Measurements from ENCODE around the gene BACH2. TPM values are rescaled to one million over a fixed set of nuclear protein-coding genes. Genes with fewer than 3 reads are reported as not detected.

Gene BACH2
- total and polyA plus RNA-seq, 4 donors: 11.0 to 16.7 (median 12.9) TPM

- Histone ChIP-seq H3K27ac (ENCODE audit: low read depth, low read length) (no peak overlapping the region), H3K4me1 (ENCODE audit: control insufficient read depth, insufficient read depth, low read length) (no peaks in the 10 kb centered on the region), H3K36me3 (ENCODE audit: control insufficient read depth, insufficient read depth, low read length) (no peaks in the 10 kb centered on the region), H3K27me3 (ENCODE audit: control insufficient read depth, insufficient read depth, low read length) (no peaks in the 10 kb centered on the region), H3K9me3 (ENCODE audit: control insufficient read depth, insufficient read depth, low read length) (no peaks in the 10 kb centered on the region), H3K4me3 (ENCODE audit: low read depth, low read length) (no peak overlapping the region)
- DNase-seq (ENCODE audit: low read depth in 4 of 6, low spot score in 6 of 6): no peak
- WGBS (ENCODE audit: insufficient coverage): 86% methylated on average over 1 of the region's 6 CpGs
Measured at GRCh38 chr6:89959883-89960282, 336.8 kb downstream of the BACH2 start.

DNA sequence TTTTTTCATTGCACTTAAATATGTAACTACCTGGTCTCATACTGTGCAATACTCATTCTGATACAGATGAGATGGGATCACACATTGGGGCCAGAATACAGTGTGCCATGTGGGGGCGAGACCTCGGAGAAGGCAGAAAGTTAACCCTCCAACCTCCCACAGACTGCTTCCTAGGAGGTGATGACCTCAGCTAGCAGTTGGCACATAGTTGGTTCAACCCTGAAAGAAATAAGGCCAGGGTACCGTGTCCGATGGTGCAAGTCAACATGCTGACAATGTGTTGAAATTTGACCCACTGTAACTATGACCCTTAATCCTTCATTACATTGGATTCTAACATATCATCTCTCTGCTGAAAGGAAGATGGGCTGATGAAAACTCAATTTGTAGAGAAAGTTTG is 340.5 kb downstream of the BACH2 start:
- Histone ChIP-seq H3K4me1 (ENCODE audit: control insufficient read depth, insufficient read depth, low read length) (peaks cover 6% of the 10 kb centered on the region), H3K27me3 (ENCODE audit: control insufficient read depth, insufficient read depth, low read length) (no peaks in the 10 kb centered on the region), H3K4me3 (ENCODE audit: low read depth, low read length) (no peak overlapping the region), H3K27ac (ENCODE audit: low read depth, low read length) (no peak overlapping the region), H3K36me3 (ENCODE audit: control insufficient read depth, insufficient read depth, low read length) (peaks cover 4% of the 10 kb centered on the region), H3K9me3 (ENCODE audit: control insufficient read depth, insufficient read depth, low read length) (no peaks in the 10 kb centered on the region)
- 100% methylated on average over 2 of the region's 4 CpGs for WGBS (ENCODE audit: insufficient coverage)
- no peak for DNase-seq (ENCODE audit: low read depth in 4 of 6, low spot score in 6 of 6)

- no peak for DNase-seq (ENCODE audit: low read depth in 4 of 6, low spot score in 6 of 6)
- 97% methylated on average over 5 of the region's 5 CpGs for WGBS (ENCODE audit: insufficient coverage)
- Histone ChIP-seq H3K36me3 (ENCODE audit: control insufficient read depth, insufficient read depth, low read length) (peaks cover 12% of the 10 kb centered on the region), H3K27ac (ENCODE audit: low read depth, low read length) (no peak overlapping the region), H3K4me1 (ENCODE audit: control insufficient read depth, insufficient read depth, low read length) (peaks cover 15% of the 10 kb centered on the region), H3K4me3 (ENCODE audit: low read depth, low read length) (no peak overlapping the region), H3K27me3 (ENCODE audit: control insufficient read depth, insufficient read depth, low read length) (no peaks in the 10 kb centered on the region), H3K9me3 (ENCODE audit: control insufficient read depth, insufficient read depth, low read length) (no peaks in the 10 kb centered on the region)
Measured at GRCh38 chr6:89955364-89955763, 341.3 kb downstream of the BACH2 start.

- WGBS (ENCODE audit: insufficient coverage): no CpG with 5 or more reads among the region's 1 CpG
Measured at GRCh38 chr6:89954721-89955148, 341.9 kb downstream of the BACH2 start.

DNA sequence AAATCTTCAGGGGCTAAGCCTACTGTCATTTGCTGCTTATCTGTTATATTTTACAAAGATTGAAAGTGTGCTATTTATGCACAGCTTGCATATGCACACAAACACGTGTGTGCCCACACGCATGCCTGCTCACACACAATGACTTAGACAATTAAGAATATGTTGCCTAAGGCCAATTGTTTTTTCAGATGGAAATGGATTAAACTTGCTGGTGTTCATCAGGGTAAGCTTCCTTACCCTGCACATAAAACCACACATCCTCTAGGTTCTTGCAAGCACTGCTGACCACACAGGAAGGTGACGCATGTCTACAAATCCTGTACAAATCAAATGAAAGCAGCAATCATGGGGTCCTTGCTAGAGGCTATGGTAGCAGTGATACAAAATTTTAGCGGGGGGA is 344.0 kb downstream of the BACH2 start:
- Histone ChIP-seq H3K36me3 (ENCODE audit: control insufficient read depth, insufficient read depth, low read length) (peaks cover 15% of the 10 kb centered on the region), H3K9me3 (ENCODE audit: control insufficient read depth, insufficient read depth, low read length) (no peaks in the 10 kb centered on the region), H3K4me1 (ENCODE audit: control insufficient read depth, insufficient read depth, low read length) (peaks cover 23% of the 10 kb centered on the region), H3K27me3 (ENCODE audit: control insufficient read depth, insufficient read depth, low read length) (no peaks in the 10 kb centered on the region), H3K4me3 (ENCODE audit: low read depth, low read length) (no peak overlapping the region), H3K27ac (ENCODE audit: low read depth, low read length) (no peak overlapping the region)
- WGBS (ENCODE audit: insufficient coverage): 76% methylated on average over 2 of the region's 4 CpGs
- peak in 1 of 6 donors; percentile 69 for DNase-seq (ENCODE audit: low read depth in 4 of 6, low spot score in 6 of 6)

More at GRCh38 chr6:89954721-89955148, 341.9 kb downstream of the BACH2 start:
- no peaks in the 10 kb centered on the region for H3K9me3 ChIP-seq (ENCODE audit: control insufficient read depth, insufficient read depth, low read length)
- H3K4me1 ChIP-seq (ENCODE audit: control insufficient read depth, insufficient read depth, low read length): peaks cover 15% of the 10 kb centered on the region
- no peak overlapping the region for H3K4me3 ChIP-seq (ENCODE audit: low read depth, low read length)
- no peak for DNase-seq (ENCODE audit: low read depth in 4 of 6, low spot score in 6 of 6)
- H3K27ac ChIP-seq (ENCODE audit: low read depth, low read length): no peak overlapping the region
- no peaks in the 10 kb centered on the region for H3K27me3 ChIP-seq (ENCODE audit: control insufficient read depth, insufficient read depth, low read length)
- H3K36me3 ChIP-seq (ENCODE audit: control insufficient read depth, insufficient read depth, low read length): peaks cover 15% of the 10 kb centered on the region

DNA sequence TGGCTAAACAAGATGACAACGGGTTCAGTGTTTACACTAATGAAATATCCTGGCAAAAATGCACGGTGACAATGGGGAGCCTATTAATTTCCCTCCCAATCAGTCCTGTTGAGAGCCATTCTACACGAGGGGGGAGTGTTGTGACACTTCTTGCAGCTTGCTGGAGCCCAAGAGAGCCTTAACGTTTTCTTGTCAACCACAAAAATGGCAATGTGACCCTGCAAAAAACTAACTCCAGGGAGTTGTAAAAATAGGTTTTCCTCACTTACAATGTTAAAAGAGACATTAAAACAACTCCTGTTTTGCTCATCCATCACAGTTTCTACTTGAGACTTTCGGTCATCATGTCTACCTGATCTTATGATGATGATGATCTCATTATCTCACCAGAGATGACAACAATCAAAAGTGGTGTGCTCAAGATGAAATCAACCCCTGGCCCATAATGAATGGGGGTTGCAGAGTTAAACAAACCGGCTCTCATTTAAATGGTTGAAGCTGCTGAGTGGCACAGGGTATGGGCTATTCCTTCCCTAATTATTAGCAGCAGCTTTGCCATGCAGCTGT is 344.5 kb downstream of the BACH2 start:
- Histone ChIP-seq H3K27me3 (ENCODE audit: control insufficient read depth, insufficient read depth, low read length) (no peaks in the 10 kb centered on the region), H3K27ac (ENCODE audit: low read depth, low read length) (no peak overlapping the region), H3K4me1 (ENCODE audit: control insufficient read depth, insufficient read depth, low read length) (peaks cover 23% of the 10 kb centered on the region), H3K9me3 (ENCODE audit: control insufficient read depth, insufficient read depth, low read length) (no peaks in the 10 kb centered on the region), H3K4me3 (ENCODE audit: low read depth, low read length) (no peak overlapping the region), H3K36me3 (ENCODE audit: control insufficient read depth, insufficient read depth, low read length) (peaks cover 15% of the 10 kb centered on the region)
- peak in 1 of 6 donors; percentile 81 for DNase-seq (ENCODE audit: low read depth in 4 of 6, low spot score in 6 of 6)
- WGBS (ENCODE audit: insufficient coverage): 21% methylated on average over 2 of the region's 6 CpGs

DNA sequence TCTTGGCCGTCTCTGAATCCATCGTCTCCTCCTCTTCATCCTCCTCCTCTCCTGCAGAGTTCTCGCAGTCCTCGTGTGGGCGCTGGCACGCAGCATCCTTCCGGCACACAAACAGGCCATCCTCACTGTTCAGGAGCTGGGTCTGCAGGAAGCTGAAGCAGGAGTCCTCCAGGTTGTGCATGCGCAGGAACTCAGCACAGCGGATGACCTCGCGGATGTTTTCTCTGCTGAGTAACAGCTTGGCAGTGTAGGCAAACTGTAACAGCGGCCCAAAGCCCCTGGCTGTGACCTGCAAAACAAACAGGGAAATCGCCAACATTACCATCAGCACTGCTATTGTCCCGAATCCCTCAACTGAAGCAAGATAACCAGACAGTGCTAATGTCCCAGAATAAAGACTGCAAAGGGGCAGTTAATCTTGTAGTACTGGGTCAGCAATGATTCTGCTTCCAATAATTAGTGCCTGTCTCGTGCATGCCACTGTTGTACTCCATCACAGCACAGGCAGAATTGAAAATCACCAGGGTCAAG is 345.0 kb downstream of the BACH2 start:
- Histone ChIP-seq H3K27me3 (ENCODE audit: control insufficient read depth, insufficient read depth, low read length) (no peaks in the 10 kb centered on the region), H3K4me3 (ENCODE audit: low read depth, low read length) (no peak overlapping the region), H3K9me3 (ENCODE audit: control insufficient read depth, insufficient read depth, low read length) (no peaks in the 10 kb centered on the region), H3K4me1 (ENCODE audit: control insufficient read depth, insufficient read depth, low read length) (peaks cover 23% of the 10 kb centered on the region), H3K27ac (ENCODE audit: low read depth, low read length) (no peak overlapping the region), H3K36me3 (ENCODE audit: control insufficient read depth, insufficient read depth, low read length) (peaks cover 15% of the 10 kb centered on the region)
- 10% methylated on average over 15 of the region's 15 CpGs for WGBS (ENCODE audit: insufficient coverage)
- peak in 3 of 6 donors; percentile 44 to 92 (median 77) for DNase-seq (ENCODE audit: low read depth in 4 of 6, low spot score in 6 of 6)

DNA sequence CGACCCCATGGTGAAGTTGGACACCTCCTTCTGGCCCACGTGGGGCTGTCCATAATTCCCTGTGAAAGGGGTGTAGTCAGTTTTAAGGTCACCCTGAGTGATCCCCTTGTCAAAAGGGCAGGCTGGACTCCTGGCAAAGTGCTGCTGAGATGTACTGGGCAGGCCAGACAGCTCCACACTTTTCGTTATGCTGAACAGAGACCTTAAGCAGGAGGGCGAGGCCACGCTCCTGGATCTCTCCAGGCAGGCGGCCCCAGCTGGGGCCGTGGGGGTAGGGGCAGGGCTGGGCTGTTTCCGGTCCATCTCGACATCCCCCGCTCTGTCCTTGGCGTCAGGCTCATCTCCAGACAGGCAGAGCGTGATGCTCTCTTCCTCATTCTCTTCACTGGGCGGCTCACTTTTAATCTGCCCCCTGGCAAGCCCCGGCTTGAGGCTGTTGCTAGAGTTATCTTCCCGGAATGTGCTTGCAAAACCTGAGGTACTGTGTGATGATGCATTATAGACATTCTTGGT is 345.7 kb downstream of the BACH2 start:
- DNase-seq (ENCODE audit: low read depth in 4 of 6, low spot score in 6 of 6): no peak
- H3K4me1 ChIP-seq (ENCODE audit: control insufficient read depth, insufficient read depth, low read length): peaks cover 23% of the 10 kb centered on the region
- no peak overlapping the region for H3K27ac ChIP-seq (ENCODE audit: low read depth, low read length)
- no peaks in the 10 kb centered on the region for H3K9me3 ChIP-seq (ENCODE audit: control insufficient read depth, insufficient read depth, low read length)
- WGBS (ENCODE audit: insufficient coverage): 72% methylated on average over 11 of the region's 15 CpGs
- no peak overlapping the region for H3K4me3 ChIP-seq (ENCODE audit: low read depth, low read length)
- peaks cover 15% of the 10 kb centered on the region for H3K36me3 ChIP-seq (ENCODE audit: control insufficient read depth, insufficient read depth, low read length)
- no peaks in the 10 kb centered on the region for H3K27me3 ChIP-seq (ENCODE audit: control insufficient read depth, insufficient read depth, low read length)

DNA sequence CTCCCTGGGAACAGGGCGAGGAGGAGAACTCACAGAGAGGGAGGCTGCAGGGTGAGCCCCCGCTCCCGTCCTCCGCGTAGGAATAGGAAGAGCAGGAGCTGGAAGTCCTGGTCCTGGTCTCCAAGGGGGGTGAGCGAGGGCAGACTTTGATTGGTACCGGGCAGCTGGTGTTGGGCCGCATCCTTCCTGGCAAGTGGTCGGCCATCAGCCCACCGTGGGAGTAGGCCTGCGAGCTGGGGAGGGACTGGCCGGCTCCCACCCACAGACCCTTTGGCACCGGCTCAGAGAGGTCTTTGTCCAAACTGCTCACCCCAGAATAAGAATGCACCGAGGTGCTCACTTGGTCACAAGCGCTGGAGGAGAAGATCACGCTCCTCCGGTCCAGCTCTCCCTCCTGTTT is 346.2 kb downstream of the BACH2 start:
- H3K4me3 ChIP-seq (ENCODE audit: low read depth, low read length): no peak overlapping the region
- no peak overlapping the region for H3K27ac ChIP-seq (ENCODE audit: low read depth, low read length)
- peaks cover 23% of the 10 kb centered on the region for H3K4me1 ChIP-seq (ENCODE audit: control insufficient read depth, insufficient read depth, low read length)
- no peaks in the 10 kb centered on the region for H3K27me3 ChIP-seq (ENCODE audit: control insufficient read depth, insufficient read depth, low read length)
- H3K36me3 ChIP-seq (ENCODE audit: control insufficient read depth, insufficient read depth, low read length): peaks cover 15% of the 10 kb centered on the region
- 89% methylated on average over 15 of the region's 17 CpGs for WGBS (ENCODE audit: insufficient coverage)
- no peak for DNase-seq (ENCODE audit: low read depth in 4 of 6, low spot score in 6 of 6)
- H3K9me3 ChIP-seq (ENCODE audit: control insufficient read depth, insufficient read depth, low read length): no peaks in the 10 kb centered on the region

DNA sequence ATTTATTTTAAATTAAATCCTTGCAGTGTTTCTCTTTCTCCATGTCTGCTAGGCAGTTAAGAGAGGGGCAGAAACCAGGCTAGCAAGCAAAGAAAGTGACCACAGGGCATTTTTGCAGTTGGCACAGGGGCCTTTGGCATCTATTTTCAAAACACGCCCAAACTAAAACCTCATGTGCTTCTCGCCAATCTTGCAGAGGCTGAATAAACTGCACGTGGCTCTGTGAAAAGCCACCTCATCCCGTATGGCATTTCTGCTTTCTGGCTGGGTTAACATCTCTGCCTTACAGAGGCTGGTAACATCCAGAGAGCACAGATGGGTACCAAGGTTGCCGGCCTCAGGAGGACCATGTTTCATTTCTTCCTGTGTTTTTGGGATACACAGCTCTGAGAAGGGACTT is 347.8 kb downstream of the BACH2 start:
- Histone ChIP-seq H3K36me3 (ENCODE audit: control insufficient read depth, insufficient read depth, low read length) (peaks cover 15% of the 10 kb centered on the region), H3K27ac (ENCODE audit: low read depth, low read length) (no peak overlapping the region), H3K4me1 (ENCODE audit: control insufficient read depth, insufficient read depth, low read length) (peaks cover 23% of the 10 kb centered on the region), H3K9me3 (ENCODE audit: control insufficient read depth, insufficient read depth, low read length) (no peaks in the 10 kb centered on the region), H3K4me3 (ENCODE audit: low read depth, low read length) (no peak overlapping the region), H3K27me3 (ENCODE audit: control insufficient read depth, insufficient read depth, low read length) (no peaks in the 10 kb centered on the region)
- no peak for DNase-seq (ENCODE audit: low read depth in 4 of 6, low spot score in 6 of 6)
- 63% methylated on average over 5 of the region's 5 CpGs for WGBS (ENCODE audit: insufficient coverage)

Measured in spinal cord (tissue), 10 donors.